GM18909 (cell line): ENCODE data around the gene PDE1A.

Experiments used
- ATAC-seq: cut with Tn5 transposase; IDR thresholded peaks from one replicate; pipeline ENCODE4 v1.9.1; 2021; ENCODE audit warnings: mild to moderate bottlenecking; ENCODE audit not compliant: unreplicated experiment, poor library complexity

PDE1A gene

DNA sequence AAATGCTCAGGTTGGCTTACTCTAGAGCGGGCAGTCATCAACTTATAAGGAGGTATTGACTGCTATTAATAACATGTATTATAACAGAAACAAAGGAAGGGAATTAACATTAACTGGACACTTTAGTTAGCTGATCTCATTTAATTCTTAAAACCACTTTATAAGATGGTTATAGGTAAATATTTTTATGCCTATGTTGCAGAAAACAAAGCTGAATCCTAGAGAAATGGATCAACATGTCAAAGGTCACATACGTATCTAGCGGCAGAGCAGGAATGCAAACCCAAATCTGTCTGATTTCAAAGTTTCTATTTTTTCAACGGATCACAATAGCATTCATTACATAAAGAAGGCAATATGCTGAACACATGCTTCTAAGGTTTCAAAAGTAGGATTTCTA, 200.0 kb downstream of the PDE1A start:
- ATAC-seq: no peak

- no peak for ATAC-seq
Observed at GRCh38 chr2:182224669-182225068, 202.2 kb downstream of the PDE1A start.

DNA sequence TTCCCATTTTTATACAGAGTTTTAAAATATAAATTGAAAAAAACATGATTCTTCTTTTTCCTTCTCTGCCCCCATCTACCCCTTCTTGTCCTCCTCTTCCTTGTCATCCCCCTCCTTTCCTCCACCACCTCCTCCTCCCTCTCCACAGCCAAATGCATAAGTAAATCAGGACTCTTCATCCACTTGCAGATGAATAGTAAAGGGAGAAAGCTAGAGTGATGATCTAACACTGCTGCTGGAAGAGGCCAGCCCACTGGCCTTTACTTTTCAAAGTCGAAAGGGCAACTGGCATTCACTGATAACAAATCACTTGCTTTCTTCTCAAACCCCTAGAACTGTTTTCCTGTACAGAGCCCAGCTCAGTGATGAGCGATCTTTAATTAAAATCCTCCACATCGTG, 205.8 kb downstream of the PDE1A start:
- no peak for ATAC-seq

- ATAC-seq: no peak
Observed at GRCh38 chr2:182220335-182220734, 206.5 kb downstream of the PDE1A start.

- no peak for ATAC-seq
Observed at GRCh38 chr2:182210669-182211068, 216.2 kb downstream of the PDE1A start.

- no peak for ATAC-seq
Observed at GRCh38 chr2:182208421-182208820, 218.4 kb downstream of the PDE1A start.

- peak; percentile 75 for ATAC-seq
Observed at GRCh38 chr2:182207049-182207746, 219.6 kb downstream of the PDE1A start.

DNA sequence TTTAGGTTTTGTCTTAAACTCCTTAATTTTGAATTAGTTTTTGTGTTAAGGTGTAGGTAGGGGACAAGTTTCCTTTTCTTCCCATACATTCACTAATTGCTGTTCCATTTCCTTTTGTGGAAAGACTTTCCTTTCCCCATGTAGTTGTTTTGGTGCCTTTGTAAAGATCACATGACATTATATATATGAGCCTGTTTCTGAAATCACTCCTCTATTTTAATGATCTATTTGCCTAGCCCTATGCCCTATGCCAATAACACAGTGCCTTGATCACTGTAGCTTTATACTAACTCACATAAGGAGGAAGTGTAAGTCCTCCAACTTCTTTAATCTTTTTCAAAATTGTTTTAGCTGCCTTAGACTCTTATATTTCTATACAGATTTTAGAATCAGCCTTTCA, 229.3 kb downstream of the PDE1A start:
- ATAC-seq: no peak

DNA sequence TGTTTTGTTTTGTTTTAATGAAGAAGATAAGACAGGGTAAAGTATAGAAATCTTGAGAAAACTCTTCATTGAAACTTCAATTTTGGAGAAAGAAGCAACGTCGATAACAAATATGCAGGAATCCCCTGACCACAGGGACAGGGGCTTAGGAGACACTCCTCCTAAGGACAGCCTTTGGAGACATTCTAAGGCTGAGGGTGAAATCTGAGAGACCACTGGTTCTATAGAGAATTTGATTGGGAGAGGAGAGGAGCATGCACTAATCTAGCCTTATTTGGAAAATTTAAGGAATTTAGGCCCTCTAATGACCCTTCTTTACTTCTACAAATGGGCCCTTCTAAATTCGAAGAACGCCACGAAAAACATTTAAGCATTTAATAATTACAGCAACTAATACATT, 233.5 kb downstream of the PDE1A start:
- ATAC-seq: no peak

GRCh38 chr2:182191061-182191460, 235.8 kb downstream of the PDE1A start:
- ATAC-seq: no peak

DNA sequence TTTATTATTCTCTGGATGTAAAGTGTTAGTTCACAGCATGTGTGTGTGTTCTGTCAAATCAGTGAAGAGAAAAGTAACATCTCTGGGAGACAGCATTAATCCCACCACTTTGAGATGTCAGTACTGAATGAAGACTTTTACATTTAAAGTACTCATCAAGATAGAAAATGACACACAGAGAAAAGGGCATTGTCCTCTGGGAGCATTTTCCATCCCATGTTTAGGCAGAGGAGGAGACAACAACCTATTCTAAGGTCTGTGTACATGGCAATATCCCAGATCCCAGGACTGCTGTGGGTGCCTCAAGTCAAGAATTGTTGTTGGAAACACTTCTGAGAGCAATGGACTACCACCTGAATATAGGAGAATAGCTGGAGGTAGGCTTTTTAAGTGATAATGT, 239.7 kb downstream of the PDE1A start:
- no peak for ATAC-seq

- peak; percentile 70 for ATAC-seq
Observed at GRCh38 chr2:182186132-182186735, 240.6 kb downstream of the PDE1A start.

GRCh38 chr2:182182436-182182835, 244.4 kb downstream of the PDE1A start:
- no peak for ATAC-seq

DNA sequence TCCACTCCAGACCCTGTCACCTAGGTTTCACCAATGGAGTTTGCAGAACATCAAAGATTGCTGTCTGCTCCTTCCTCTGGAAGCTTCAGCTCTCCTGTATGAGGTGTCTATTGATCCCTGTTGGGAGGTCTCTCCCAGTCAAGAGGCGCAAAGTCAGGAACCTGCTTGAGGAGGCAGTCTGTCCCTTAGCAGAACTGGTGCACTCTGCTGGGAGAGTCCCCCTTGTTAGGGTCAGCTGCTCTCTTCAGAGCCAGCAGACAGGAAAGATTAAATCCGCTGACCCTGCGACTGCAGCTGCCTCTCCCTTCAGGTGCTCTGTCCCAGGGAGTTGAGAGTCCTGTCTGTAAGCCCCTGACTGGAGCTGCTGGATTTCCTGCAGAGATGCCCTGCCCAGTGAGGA, 245.5 kb downstream of the PDE1A start:
- no peak for ATAC-seq

GRCh38 chr2:182179176-182179575, 247.7 kb downstream of the PDE1A start:
- no peak for ATAC-seq

- ATAC-seq: peak; percentile 72
Observed at GRCh38 chr2:182173944-182174622, 252.8 kb downstream of the PDE1A start.

GRCh38 chr2:182170341-182170740, 256.5 kb downstream of the PDE1A start:
- ATAC-seq: no peak

GRCh38 chr2:182167882-182168281, 259.0 kb downstream of the PDE1A start:
- ATAC-seq: no peak

DNA sequence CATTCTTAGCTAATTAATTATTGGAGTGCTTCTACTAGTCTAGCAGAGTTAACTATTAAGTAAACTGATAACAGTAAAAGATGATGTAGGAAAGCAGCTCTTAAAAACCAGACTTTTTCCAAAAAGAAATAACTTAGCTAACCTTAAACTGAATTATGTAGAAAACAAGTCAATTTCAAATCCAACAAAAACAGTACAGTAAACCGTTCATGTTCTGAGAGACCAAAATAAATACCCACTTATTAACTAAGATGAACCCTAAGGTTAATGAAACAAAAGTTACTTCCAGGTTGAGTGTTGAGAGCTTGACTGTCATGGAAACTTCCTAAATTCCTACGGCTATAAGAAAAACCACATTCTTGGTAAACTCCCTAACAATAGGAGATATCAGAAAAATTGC, 260.0 kb downstream of the PDE1A start:
- ATAC-seq: no peak

- ATAC-seq: no peak
Observed at GRCh38 chr2:182166406-182166805, 260.4 kb downstream of the PDE1A start.

DNA sequence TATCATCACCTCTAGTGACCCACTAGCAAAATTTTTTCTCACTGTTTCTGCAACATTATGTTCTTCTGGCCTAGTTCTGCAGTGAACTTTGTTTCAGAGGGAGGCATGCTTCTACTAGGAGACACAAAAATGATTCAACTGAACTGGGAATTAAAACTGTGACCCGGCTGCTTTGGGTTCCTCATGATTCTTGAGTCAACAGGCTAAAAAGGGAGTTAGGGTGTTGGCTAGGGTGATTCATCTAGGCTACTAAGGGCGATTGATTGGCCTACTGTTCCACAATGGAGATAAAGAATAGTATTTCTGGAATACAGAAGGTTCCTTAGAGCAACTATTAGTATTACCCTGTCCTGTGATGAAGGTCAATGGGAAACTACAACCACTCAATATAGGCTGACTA, 261.6 kb downstream of the PDE1A start:
- ATAC-seq: no peak

DNA sequence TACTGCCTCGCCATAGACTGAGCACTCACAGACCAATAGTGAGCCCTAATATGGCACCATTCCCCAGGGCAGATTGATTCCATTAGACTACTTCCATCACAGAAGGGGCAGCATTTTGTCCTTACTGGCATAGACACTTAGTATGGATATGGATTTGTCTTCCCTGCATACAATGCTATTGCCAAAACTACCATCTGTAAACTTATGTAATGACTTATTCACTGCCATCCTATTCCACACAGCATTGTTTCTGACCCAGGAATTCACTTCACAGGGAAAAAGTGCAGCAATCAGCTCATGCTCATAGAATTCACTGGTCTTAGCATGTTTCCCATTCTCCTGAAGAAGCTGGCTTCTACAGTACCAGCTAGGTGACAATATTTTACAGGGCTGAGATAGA, 262.1 kb downstream of the PDE1A start:
- no peak for ATAC-seq
